Measurements from ENCODE around the gene ARHGEF4.

Gene ARHGEF4

DNA sequence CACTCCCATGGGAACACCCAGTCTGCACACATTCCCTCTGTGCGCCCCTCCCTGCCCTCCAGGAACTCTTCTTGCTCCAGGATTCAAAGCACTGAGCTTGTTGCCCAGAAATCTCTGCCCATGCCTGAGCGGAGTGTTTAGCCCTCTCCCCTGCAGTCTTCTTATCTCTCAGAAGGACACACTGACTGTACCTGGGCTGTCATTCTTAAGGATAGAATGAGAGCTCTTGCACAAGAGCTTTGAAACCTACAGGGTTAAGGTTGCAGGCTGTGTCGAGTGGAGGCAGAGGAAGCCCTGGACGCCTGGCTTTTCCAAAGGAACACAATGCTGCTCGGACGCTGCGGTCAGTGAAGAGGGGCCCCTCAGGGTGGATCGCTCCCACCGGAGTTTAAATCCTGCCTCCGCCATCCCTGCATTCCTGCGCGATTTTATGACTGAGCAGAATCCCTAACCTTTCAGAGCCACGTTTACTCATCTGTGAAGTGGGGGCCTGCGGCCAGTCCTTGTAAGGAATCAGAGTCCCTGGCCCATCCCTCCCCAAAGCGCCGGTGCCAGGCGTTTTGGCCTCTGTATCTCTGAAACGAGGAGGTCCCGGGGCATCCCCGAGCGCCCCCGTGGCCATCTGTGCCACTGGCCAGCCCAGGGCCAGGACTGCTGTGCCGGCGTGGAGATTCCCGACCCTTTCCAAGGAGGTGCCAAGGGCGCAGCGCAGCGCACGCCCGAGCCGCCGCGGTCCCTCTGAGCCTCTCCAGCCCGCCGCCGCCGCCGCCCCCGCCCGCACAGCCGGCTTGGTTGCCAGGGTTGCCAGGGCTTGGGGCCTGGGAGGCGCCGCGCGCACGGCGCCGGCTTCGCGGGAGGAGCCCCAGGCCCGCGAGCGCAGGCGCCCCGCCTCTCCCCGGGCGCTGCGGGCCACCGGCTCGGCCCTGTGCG, 197.7 kb downstream of the ARHGEF4 start:
- peak overlapping the region; percentile 48 for H3K4me3 ChIP-seq (ENCODE audit: low read depth, low read length)

DNA sequence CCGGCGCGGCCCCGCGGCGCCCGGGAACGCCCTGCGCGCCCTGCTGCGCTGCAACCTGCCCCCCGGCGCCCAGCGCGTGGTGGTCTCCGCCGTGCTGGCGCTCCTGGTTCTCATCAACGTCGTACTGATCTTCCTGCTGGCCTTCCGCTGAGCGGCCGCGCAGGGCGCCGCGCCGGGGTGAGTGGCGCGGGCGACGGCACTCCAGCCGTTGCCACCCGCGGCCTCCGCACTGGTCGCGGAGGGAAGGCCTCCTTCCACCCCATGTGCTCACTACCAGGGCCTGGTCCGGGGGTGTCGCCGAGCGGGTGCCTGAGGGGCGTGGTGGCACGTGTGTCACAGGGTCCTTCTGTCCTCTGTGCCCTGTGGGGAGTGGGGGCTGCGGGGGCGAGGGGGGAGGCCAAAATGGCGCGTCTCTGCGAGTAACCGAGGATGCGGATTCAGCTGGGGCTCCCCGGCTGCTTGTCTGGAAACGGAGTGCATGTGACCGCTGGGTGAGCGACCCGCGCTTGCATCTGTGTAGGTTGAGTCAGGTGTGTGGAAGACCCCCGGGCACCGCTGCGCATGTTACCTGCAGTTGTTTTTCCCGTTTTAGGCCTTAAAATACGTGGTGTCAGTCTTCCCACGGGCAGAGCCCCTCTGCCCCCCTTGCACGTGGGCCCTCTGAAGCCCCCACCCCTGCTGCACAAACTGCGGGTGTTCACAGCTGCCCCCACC, 198.6 kb downstream of the ARHGEF4 start:
- peak overlapping the region; percentile 48 for H3K4me3 ChIP-seq (ENCODE audit: low read depth, low read length)

DNA sequence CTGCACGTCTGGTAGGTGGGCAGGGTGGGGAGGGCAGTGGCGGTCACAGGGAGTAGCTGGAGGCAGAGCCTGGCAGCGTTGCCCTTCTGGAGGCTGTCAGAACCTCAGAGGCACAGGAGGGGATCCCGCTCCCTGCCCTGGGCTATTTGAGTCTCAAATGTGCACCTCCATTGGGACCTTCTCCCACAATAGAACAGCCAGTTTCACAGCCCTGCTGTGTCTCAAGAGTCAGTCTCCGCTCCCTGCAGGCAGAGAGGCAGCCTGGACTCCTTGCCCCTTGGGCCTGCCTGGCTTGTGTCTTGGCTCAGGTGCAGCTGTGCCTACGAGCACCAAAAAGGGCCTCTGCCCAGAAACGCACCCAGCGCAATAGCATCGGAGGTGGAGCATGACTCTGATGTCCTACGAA, 199.1 kb downstream of the ARHGEF4 start:
- no peak overlapping the region for H3K4me3 ChIP-seq (ENCODE audit: low read depth, low read length)

DNA sequence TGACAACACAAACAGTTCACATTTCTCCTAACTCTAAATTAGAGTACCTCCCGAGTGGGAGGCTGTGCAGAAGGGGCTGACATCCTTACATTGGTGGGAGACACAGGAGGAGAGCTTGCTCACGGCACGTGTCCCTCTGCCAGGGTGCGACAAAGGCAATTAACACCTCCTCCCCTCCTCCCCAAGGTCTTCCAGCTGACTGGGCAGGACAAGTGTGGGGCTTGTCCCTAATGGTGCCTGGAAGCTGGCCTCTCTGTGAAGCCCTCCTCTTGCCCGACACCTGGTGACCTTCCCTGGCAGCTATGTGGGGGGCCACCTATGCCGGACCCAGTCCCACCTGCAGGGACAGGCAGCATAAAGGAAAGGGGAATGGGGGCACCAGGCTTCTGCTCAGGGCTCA, 199.6 kb downstream of the ARHGEF4 start:
- no peak overlapping the region for H3K4me3 ChIP-seq (ENCODE audit: low read depth, low read length)

DNA sequence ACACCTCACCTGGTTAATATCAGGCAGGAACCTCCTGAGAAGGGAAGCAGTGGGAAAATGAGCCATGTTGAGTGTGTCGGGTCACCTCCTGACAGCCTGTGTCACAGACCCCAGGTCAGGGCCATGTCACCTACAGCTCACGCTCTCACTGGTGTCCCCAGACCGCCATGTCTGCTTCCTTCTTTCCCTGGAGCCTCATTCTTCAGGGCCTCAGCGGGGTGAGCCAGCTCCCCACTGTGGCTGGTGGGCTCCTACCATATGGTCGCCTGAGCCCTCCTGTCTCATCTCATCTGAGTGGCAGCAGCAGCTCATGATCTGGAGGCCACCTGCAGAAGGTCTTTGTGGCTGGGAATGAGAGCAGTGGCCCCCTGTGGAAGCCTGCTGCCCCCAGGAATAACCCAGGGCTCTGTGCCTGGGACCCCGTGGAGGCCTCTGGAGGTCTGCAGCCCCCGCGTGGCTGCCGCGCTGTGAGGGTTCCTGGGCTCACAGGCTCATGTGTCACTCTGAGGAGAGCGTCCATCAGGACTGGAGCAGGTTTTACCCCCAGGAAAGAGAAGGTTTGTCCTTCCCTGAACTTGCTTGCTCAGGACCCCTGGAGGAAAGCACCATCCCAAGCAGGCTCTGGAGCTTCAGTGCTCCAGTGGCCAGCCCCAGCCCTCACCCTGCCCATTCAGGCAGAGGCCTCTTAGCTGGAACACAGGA, 200.1 kb downstream of the ARHGEF4 start:
- no peak overlapping the region for H3K4me3 ChIP-seq (ENCODE audit: low read depth, low read length)

DNA sequence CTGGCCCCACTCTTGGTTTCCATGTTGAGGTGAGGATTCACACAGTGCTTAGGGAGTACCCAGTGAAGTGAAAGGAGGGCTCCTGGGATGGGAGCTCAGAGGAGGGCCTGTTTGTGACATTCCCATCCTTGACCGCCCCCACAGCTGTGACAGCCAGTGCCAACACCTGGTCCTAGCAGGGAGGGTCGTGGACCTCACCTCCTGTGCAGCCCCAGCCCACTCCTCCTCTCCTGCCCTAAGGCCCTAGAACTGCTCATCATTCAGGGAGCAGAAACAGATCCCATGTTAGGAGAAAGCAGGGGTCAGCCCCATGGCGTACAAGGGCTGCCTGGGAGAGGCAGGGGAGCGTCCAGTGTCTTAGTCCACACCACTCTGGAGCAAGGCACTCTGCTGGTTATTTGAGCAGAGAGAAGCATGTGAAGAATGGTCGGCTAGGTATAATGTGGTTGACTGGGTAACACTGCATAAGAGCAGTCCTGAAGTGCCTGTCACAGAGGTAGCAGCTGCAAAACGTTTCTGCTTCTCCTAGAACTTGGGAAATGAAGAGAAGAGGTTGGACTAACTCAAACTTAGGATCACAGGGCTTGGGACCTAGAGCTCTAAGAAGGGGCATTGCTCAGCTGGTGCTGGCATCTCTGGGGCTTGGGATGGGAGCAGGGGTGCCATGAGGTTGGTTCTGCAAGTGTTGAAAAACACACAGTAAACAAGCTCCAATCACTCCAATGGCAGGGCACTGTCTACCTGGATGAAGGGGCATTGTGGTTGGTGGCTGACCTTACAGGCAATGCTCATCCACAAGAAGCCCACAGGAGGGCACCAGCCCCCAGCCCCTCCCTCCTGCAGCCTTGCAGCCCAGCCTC, 200.9 kb downstream of the ARHGEF4 start:
- no peak overlapping the region for H3K4me3 ChIP-seq (ENCODE audit: low read depth, low read length)

DNA sequence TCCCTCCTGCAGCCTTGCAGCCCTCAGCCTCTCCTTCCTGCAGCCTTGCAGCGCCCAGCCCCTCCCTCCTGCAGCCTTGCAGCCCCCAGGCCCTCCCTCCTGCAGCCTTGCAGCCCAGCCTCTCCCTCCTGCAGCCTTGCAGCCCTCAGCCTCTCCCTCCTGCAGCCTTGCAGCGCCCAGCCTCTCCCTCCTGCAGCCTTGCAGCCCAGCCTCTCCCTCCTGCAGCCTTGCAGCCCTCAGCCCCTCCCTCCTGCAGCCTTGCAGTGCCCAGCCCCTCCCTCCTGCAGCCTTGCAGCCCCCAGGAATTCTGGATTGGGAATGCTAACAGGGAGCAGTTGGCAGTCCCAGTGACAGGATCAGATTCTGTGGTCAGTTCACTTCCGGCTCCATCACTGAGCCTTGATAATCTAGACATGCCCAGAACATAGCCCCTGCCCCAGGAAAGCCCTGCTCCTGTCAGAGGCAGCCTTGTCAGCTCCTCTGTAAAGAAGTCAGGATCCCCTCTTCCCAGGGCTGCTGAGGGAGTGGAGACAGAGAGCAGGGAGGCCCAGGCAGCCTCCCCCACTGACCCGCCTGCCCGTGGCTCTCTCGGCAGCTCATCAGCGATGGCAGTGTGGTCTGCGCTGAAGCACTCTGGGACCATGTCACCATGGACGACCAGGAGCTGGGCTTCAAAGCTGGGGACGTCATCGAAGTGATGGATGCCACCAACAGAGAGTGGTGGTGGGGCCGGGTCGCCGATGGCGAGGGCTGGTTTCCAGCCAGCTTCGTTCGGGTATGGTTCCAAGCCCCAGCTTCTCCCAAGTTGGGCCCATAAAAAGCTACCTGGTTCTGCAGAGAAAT, 201.8 kb downstream of the ARHGEF4 start:
- H3K4me3 ChIP-seq (ENCODE audit: low read depth, low read length) = no peak overlapping the region

DNA sequence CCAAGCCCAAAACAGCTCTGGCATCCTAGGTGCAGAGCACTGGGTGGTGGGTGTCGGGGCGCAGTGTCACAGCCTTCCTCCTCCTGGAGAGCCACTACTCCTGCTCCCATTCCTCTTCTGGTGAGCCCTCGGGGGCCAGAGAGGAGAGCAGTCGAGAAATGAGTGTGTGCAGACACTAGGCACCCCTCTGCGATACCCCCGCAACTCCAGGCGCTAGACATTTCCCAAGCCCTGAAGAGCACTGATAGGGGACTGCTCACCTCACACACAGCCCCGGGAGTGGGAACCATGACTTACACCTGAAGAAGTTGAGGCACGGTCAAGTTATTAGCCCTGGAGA, 202.4 kb downstream of the ARHGEF4 start:
- H3K4me3 ChIP-seq (ENCODE audit: low read depth, low read length) = no peak overlapping the region

DNA sequence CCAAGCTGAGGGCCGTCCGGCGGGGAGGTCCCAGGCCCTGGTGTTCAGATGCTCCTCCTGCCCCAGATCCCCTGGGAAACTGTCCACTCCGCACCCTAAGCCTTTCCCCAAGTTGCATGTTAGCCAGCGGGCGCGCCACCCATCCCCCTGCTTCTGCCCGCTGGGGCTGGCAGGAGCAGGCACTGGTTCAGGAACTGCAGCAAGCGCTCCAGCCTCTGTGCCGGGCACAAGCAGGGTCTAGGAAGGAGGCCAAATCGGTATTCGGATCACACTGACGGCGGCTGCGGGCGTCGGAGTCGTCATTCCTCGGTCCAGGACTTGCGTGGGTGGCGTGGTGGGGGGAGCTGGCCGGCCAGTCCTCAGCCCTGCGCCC, 202.8 kb downstream of the ARHGEF4 start:
- no peak overlapping the region for H3K4me3 ChIP-seq (ENCODE audit: low read depth, low read length)

DNA sequence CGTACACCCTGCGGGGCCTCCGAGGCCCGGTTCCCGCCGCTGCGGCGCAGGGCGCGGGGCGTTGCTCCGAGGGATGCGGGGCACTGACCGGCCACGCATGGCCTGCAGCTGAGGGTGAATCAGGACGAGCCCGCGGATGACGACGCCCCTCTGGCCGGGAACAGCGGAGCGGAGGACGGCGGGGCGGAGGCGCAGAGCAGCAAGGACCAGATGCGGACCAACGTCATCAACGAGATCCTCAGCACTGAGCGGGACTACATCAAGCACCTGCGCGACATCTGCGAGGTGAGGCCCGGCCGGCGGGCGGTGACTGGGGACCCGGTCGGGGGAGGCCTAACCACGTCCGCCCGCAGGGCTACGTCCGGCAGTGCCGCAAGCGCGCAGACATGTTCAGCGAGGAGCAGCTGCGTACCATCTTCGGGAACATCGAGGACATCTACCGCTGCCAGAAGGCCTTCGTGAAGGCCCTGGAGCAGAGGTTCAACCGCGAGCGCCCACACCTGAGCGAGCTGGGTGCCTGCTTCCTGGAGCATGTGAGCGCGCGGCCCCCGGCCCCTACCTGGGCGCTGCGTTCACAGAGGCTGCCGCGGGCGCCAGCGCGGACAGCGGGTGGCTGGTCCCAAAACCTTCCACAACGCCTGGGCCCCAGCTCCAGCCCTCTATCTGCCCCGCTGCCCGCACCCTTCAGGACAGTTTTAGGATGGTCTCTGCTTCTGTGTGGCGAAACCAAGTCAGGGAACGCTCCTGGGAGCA, 203.4 kb downstream of the ARHGEF4 start:
- H3K4me3 ChIP-seq (ENCODE audit: low read depth, low read length) = no peak overlapping the region

DNA sequence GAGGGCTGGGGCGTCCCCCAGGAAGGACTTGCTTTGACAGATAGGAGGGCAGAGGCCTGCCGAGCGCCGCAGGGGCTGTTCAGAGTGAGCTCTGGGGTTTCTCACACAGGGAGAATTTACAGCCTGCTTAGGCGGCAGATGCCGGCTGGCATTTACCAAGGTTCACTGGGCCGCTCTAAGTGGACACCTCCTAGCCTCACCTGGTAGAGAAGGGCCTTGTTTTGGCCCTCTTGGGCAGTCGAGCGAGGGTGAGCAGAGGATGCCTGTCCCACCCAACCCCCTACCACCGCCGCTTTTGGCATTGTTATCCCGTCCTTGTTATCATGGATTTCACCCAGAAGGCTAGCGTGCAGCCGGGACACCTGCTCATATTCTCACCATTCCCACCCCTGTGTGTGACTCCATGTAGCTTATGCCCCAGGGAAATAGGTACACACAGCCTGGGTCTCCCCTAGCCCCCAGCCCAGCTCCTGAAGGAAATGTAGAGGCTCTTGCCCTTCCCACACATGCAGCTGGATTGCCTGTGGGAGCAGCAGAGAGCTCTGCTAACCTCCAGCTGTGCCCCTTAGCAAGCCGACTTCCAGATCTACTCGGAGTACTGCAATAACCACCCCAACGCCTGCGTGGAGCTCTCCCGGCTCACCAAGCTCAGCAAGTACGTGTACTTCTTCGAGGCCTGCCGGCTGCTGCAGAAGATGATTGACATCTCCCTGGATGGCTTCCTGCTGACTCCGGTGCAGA, 204.1 kb downstream of the ARHGEF4 start:
- H3K4me3 ChIP-seq (ENCODE audit: low read depth, low read length) = no peak overlapping the region

DNA sequence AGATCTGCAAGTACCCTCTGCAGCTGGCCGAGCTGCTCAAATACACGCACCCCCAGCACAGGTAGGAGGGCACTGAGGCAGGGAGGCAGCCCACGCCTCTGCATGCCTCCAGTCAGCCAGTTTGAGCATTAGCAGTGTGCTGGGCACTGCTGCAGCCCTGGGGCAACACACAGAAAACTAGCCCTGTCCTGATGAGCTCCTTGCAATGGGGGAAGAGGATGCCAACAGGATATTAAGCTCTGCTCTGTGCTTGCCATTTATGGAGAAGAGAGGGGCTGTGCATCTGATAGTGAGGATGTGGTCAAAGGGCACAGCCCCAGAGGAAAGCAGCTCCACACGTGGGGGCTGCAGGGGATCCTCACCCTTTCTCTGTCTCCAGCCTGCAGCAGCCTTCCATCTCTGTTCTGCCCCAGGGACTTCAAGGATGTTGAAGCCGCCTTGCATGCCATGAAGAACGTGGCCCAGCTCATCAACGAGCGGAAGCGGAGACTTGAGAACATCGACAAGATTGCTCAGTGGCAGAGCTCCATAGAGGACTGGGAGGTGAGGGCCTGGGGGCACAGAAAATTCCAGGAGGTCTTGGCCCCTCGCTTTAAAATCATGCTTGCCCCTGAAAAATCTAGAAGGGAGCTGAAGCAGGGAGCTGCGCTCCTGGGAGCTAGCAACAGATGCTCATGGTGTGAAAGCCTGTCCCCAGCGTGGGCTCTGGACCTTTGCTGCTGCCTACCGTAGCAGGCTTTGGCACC, 204.9 kb downstream of the ARHGEF4 start:
- H3K4me3 ChIP-seq (ENCODE audit: low read depth, low read length) = no peak overlapping the region

DNA sequence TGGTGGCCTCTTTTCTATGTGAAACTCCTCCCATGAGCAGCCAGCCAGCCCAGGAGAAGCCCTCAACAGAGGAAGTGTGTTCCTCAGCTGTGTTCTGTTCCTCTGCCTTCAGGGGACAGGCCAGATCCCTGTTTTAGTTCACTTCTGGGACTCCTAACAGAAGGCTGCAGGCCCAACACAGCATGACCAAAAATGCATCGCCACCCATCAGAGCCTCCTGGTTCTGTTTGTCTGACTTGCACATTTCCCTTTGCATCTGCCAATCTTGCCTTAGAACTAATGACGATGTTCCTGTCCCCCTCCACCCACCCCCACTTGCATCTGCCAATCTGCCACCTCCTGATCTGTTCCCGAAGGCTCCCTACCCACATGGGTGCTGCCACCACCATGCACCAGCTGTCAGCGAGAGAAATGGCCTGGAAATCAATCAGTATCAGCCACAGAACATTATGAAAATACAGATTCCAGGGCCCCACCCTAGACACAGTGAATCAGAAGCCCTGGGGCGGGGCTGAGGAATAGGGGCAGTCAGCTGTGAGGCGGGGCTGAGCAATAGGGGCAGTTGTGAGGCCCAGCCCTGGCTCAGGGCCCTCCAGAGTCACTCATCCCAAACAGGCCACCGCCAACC, 205.5 kb downstream of the ARHGEF4 start:
- no peak overlapping the region for H3K4me3 ChIP-seq (ENCODE audit: low read depth, low read length)

DNA sequence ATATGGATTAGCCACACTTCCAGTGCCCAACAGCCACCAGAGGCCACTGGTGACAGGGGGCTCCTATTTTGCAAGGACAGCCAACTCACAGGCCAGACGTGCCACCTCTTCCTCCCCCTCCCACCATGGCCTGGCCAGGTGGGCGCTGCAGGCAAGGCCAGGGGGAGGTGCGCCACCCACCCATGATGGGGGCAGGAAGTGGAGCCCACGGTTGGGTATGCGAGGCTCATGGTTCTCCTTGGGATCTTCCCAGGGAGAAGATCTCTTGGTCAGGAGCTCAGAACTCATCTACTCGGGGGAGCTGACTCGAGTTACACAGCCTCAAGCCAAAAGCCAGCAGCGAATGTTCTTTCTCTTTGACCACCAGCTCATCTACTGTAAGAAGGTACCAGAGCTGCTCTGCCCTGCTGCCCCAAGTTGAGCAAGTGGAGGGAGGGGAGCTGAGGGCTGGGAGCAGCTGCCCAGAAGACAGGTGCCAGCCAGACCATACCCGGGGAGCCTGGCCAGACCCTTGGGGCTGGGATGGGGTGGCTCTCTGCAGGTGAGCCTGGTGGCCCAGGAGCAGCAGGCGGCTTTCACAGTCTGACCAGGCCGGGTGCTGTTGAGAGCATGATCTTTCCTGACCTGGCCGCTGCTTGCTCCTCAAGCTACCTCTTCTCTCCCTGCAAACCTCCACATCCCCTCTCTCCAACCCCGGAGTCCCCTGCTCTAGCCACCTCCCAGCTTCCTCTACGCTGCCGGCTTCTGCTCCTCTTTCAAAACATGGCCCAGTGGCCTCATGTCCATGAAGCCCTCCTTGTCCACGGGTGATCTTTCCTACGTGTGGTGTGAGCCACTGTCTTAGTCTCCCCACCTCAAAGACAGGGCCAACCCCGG, 206.7 kb downstream of the ARHGEF4 start:
- no peak overlapping the region for H3K4me3 ChIP-seq (ENCODE audit: low read depth, low read length)

DNA sequence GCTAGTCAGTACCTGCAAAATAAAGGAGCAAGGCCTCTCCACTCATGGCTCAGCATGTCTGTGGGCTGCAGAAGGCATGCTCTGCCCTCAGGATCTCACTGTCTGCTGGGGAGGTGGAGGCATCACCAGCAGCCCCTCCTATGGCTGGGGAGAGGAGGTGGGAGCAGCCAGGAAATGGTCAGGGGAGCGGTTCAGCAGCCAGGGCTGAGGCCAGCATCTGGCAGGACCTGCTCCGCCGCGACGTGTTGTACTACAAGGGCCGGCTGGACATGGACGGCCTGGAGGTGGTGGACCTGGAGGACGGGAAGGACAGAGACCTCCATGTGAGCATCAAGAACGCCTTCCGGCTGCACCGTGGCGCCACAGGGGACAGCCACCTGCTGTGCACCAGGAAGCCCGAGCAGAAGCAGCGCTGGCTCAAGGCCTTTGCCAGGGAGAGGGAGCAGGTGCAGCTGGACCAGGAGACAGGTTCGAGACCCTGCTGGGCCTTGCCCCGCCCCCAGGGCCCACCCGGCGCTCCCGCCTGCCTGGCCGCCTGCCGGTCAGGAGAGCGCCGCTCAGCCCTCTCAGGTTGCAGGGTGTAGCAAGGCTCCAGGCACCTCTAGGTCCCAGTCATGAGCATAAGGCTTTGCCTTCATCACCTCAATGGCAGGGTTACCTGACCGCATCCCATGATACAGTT, 207.5 kb downstream of the ARHGEF4 start:
- H3K4me3 ChIP-seq (ENCODE audit: low read depth, low read length) = no peak overlapping the region

DNA sequence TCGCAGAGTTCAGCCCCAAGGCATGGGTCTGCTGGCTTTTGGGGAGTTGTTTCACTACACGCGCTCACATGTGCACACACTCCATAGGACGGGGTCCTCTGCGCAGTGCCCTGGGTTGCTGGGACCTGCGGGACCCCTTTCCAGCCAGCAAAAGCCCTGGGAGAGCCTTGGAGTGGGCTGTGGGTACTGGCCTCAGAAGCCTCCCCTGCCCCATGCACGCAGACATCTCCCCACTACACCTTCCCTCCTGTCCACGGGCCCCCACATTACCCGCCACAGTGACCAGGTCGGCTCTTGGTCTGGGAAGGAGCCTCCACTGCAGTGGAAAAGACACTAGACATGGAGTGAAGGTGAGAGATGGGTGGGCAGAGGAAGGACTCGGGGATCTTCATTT, 208.0 kb downstream of the ARHGEF4 start:
- no peak overlapping the region for H3K4me3 ChIP-seq (ENCODE audit: low read depth, low read length)

Measured in iPS-11a (cell line).